ENCODE data around the gene MARCHF7.
"Not testable (repeated sequence)": the region's sequence is repeated elsewhere in the genome, so short reads cannot be mapped to it uniquely, and the experiment has no call there.

Gene MARCHF7

GRCh38 chr2:159716857-159717256 is 4.6 kb downstream of the MARCHF7 start:
- DNase-seq (ENCODE audit: low spot score): no peak

- no peak for DNase-seq (ENCODE audit: low spot score)
Measured at GRCh38 chr2:159720676-159721075, 8.4 kb downstream of the MARCHF7 start.

GRCh38 chr2:159722580-159722979 is 10.3 kb downstream of the MARCHF7 start:
- DNase-seq (ENCODE audit: low spot score): no peak

- DNase-seq (ENCODE audit: low spot score): not testable (repeated sequence)
Measured at GRCh38 chr2:159724795-159725572, 12.7 kb downstream of the MARCHF7 start.

GRCh38 chr2:159725713-159726112 is 13.4 kb downstream of the MARCHF7 start:
- DNase-seq (ENCODE audit: low spot score): no peak

- no peak for DNase-seq (ENCODE audit: low spot score)
Measured at GRCh38 chr2:159728629-159729028, 16.3 kb downstream of the MARCHF7 start.

GRCh38 chr2:159735648-159736047 is 23.3 kb downstream of the MARCHF7 start:
- no peak for DNase-seq (ENCODE audit: low spot score)

GRCh38 chr2:159736048-159736447 is 23.7 kb downstream of the MARCHF7 start:
- no peak for DNase-seq (ENCODE audit: low spot score)

GRCh38 chr2:159737292-159737916 is 25.1 kb downstream of the MARCHF7 start:
- DNase-seq (ENCODE audit: low spot score): no peak

GRCh38 chr2:159737917-159738296 is 25.6 kb downstream of the MARCHF7 start:
- no peak for DNase-seq (ENCODE audit: low spot score)

- DNase-seq (ENCODE audit: low spot score): no peak
Measured at GRCh38 chr2:159738509-159739390, 26.4 kb downstream of the MARCHF7 start.

- no peak for DNase-seq (ENCODE audit: low spot score)
Measured at GRCh38 chr2:159742846-159743245, 30.5 kb downstream of the MARCHF7 start.

- DNase-seq (ENCODE audit: low spot score): peak; percentile 76
Measured at GRCh38 chr2:159744363-159744762, 32.1 kb downstream of the MARCHF7 start.

- DNase-seq (ENCODE audit: low spot score): not testable (repeated sequence)
Measured at GRCh38 chr2:159745237-159745636, 32.9 kb downstream of the MARCHF7 start.

GRCh38 chr2:159748089-159748488 is 35.8 kb downstream of the MARCHF7 start:
- no peak for DNase-seq (ENCODE audit: low spot score)

- DNase-seq (ENCODE audit: low spot score): no peak
Measured at GRCh38 chr2:159750873-159751272, 38.6 kb downstream of the MARCHF7 start.

- no peak for DNase-seq (ENCODE audit: low spot score)
Measured at GRCh38 chr2:159753797-159754196, 41.5 kb downstream of the MARCHF7 start.

GRCh38 chr2:159755014-159755413 is 42.7 kb downstream of the MARCHF7 start:
- DNase-seq (ENCODE audit: low spot score): no peak

GRCh38 chr2:159755788-159756187 is 43.5 kb downstream of the MARCHF7 start:
- DNase-seq (ENCODE audit: low spot score): peak; percentile 20

- DNase-seq (ENCODE audit: low spot score): no peak
Measured at GRCh38 chr2:159758239-159758638, 45.9 kb downstream of the MARCHF7 start.

- DNase-seq (ENCODE audit: low spot score): no peak
Measured at GRCh38 chr2:159758686-159759085, 46.4 kb downstream of the MARCHF7 start.

- DNase-seq (ENCODE audit: low spot score): no peak
Measured at GRCh38 chr2:159759577-159759976, 47.3 kb downstream of the MARCHF7 start.

- peak; percentile 17 for DNase-seq (ENCODE audit: low spot score)
Measured at GRCh38 chr2:159760326-159760725, 48.0 kb downstream of the MARCHF7 start.
